Raji (cell line): ENCODE results near the gene ASPDH.

Experiments
- POLR2A ChIP-seq: IDR thresholded peaks from 2 replicates; pipeline ENCODE4 v1.6.1; 2011; ENCODE audit warnings: low read depth, low read length, control low read depth; ENCODE audit not compliant: insufficient read depth

The ASPDH gene

GRCh38 chr19:50551034-50551714, 37.5 kb upstream of the ASPDH start:
- no peak for TF ChIP-seq POLR2A

DNA sequence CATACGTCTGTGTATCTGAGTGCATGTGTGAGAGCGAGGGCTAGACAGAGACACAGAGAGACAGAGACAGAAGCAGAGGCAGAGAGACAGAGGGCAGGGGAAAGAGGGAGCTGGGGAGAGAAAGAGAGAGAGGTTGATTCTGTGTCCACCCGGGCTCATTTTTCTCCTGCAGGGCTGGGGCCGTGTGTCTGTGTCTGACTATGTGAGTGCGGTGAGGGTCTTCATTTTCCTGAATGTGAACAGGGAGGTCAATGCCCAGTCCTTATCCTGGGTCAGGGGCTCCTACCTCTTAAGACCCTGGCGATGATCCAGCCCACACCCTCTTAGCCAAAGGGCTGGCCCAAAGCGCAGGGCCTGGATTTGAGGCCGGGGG, 36.9 kb upstream of the ASPDH start:
- no peak for TF ChIP-seq POLR2A

DNA sequence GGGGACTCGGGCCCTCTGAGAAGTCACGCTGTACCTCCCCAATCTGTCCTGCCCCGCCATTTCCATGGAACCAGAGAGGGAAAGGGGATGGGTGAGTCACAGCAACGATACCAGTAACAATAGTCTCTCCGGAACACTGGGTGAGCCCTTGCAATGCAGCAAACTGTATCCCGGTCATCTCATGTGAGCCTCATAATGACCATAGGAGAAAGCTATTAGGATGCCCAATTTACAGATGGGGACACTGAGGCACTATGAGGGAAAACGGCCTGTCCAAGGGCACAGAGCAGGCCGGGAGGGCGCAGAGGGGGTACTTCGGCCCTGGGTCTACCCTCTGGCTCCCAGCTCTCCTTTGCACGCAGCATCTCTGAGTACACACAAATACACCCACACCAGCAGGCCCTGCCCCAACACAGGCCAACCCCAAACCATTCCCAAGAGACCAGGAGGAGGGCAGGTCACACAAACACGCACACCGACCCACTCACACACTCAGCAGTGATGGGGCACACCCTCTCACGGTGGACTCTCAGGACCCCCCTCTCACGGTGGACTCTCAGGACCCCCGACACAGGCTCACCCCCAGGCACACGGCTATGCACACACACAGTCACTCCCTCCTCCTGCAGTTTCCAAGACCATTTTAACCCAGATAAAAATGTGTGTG, 36.3 kb upstream of the ASPDH start:
- no peak for TF ChIP-seq POLR2A

DNA sequence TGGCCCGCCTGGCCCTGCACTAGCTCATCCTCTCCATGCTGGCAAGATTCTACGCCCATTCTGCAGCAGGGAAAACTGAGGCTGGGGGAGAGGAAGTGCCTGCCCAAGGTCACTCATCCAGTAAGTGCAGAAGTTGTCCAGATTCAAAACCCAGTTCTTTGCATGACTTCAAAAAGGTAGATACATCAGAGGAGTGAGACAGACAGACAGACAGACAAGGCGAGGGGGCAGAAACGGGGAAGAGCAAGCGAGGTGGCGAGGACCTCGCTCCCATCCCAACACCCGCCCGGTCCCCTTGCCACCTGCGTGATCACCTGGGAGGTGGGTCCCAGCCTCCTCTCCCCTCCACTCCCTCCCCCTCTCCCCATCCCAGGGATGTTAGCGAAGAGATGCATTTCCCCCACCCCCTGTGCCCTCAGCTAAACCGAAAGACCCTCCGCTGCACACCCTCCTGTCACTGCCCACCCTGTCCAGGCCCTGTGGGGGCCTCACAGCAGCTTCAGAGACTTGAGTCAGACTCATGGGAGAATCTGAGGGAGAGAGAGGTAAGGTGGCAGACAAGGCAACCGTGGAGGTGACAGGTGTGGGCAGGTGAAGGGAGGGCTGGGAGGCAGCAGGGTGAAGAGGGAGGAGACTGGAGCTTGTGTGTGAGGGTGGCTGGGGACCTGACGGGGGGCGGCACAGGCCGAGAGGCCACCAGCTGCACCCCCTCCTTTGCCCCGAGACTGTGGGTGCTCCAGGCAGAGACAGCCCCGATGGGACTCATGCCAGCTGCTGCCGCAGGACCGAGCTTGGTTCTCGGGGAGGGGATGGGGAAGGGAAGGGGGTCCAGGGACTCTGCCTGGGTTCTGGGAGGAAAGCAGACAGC, 35.6 kb upstream of the ASPDH start:
- no peak for TF ChIP-seq POLR2A

DNA sequence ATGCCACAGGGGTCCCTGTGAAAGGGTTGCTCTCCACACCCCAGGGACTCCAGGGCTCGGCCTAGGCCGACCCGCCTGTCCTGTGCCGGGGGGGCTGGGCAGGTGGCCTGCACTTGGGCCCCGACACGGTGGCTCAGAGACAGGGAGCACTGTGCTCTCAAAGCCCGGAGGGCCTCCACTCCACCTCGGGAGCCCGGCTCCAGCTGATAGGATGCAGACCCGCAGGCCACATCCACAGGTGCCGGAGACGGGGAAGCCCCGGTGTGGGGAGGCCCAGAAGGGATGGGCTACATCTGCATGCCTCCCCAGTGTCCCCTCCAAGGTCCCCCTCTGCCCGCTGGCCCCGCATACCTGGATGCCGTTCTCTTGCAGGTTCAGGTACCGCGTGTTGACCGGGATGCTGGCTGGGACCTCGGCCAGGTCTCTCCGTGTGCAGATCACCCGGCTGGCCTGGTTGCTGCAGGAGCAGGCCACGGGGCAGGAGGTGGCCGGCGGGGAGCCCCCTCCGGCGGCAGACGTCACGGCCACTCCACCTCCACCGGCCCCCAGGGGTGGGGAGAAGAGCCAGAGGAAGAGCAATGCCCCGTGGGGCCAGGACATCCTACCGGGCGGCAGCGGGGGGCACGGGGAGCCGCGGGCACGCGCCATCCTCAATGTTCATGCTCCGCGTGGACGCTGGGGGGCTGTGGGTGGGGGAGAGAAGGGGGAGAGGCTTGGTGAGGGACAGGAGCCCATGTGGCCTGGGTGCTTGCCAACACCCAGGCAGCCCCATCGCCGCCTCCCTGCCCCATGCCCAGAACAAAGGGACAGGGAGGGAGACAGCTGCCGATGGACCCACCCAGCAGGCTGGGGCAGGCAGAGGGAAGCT, 34.7 kb upstream of the ASPDH start:
- TF ChIP-seq POLR2A = no peak

DNA sequence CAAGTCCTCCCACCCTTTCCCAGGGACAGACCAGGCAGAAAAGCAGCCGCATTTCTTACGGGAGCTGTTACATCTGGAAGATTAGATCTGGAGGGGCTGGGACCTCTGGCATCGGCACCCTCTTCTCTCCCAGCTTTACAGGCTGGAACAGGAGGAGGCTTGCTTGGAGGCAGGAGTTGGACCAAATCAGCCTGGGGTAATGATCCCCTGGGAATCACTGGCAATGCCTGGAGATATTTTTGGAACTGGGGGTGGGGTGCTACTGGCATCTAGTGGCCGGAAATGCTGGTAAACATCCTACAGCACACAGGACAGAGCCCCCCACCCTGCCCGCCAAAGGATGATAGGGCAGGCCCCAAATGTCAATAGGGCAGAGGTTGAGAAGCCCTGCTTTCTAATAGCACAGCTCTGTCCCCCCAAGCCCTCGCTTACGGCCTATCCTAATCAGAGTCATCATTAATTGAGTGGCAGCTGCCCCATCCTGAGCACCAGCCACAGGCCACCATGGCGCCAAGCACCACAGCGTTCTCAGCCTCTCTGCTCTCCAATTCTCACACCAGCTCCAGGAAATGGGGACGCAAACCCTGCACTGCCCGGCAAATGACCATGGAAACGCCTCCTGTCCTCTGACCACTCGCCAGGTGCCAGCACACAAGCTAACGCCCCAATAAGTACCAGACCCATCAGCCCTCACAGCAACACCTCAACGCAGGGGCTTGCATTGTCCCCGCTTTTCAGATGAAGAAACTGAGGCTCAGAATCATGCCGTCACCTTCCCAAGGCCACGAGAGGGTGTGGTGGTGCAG, 33.9 kb upstream of the ASPDH start:
- no peak for TF ChIP-seq POLR2A

DNA sequence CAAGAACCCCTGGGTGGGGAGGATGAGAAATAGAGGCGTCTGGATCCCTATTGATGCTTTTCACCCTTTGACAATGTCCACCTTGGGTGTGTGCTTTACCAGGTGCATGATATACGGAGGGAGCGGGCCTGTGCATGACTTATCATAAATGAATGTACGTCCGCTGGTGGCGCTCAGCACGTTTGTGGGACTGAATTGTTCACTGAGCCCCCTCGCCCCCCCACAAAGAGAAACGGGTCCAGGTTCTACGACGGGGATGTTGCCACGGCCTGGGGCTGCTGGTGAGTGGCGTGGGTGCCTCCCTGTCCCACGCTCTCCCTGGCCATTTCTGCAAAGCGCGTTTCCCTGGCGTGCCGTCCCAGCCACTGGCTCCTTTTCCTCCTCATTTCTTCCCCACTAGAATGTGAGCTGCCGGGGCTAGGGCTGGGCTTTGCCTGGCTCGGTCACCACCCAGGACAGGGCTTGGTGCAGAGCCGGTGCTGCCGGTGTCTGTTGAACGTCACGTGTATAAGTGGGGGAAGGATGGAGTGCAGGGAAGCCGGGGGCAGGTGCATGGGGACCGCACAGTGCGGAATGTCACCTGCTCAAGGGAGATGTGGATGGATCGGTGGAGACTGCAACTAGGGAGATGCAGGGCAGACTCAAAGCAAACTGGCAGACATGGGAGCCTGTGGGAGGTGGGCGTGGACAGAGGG, 33.0 kb upstream of the ASPDH start:
- no peak for TF ChIP-seq POLR2A

GRCh38 chr19:50542943-50543342, 29.2 kb upstream of the ASPDH start:
- no peak for TF ChIP-seq POLR2A

- no peak for TF ChIP-seq POLR2A
These were observed 24.1 kb upstream of the ASPDH start for GRCh38 chr19:50537769-50538230.

DNA sequence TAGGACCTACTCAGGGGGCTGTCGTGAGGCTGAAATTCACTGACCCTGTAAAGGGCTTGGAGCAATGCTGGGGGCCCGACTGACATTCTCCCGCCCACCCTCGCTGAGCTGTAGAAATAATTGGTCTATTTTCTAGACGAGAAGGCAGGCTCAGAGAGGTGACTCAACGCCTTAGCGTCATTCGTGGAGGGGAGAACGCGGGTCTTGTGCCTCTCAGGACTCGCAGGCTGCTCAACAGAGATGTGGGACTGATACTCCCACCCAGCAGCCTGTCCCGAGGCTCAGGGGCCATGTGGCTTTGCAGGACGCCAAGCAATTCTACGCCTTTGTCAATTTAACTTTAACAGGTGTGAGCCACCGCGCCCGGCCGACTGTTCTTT, 23.6 kb upstream of the ASPDH start:
- no peak for TF ChIP-seq POLR2A

DNA sequence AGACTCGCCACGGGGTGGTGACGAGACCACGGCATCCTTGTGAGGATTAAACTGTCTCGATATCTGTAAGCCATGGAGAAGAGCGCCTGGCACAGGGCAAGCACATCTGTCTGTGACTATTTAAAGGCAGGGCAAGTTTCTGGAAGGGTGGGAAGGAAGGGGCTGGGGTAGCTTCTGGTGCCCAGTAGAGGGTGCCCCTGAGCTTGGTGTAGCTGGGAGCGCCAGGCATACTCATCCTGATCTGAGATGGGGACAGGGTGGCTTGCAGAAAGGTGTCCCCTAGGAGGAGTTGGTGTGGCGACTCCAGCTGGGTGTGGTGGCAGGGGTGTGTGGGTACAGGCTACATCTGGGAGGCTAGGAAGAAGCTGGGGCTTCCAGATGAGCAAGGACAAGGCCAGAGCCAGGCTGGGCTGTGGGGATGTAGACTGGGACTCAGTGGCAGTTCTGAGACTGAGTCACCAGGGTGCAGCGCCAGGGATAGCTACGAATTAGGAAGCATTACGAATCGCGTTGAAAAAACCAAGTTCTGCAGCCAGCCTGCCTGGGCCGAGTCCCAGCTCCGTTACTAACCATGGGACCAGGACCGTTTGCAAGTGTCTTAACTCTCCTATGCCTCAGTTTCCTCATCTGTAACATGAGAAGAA, 23.1 kb upstream of the ASPDH start:
- no peak for TF ChIP-seq POLR2A

DNA sequence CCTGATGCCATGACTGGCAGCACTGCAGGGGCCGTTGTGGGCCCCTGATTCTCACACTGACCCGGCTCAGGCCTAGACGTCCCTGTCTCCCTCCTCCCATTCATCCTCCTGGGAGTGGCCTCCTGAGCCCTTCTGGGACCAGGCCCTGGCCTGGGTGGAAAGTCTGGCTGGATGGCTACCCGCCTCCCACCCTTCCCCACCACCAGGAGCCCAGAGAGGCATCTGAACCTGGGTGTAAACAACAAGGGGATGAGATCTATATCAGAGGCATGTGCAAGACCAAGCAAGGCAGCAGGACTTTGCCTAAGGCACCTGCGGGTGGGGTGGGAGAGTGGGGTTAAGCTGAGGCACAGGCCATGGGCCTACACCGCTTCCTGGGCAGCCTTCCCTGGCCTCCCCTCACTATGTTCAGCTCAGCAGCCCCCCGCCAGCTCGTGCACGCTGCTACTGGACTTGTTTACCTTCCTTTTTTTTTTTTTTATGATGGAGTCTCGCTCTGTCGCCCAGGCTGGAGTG, 22.0 kb upstream of the ASPDH start:
- no peak for TF ChIP-seq POLR2A

DNA sequence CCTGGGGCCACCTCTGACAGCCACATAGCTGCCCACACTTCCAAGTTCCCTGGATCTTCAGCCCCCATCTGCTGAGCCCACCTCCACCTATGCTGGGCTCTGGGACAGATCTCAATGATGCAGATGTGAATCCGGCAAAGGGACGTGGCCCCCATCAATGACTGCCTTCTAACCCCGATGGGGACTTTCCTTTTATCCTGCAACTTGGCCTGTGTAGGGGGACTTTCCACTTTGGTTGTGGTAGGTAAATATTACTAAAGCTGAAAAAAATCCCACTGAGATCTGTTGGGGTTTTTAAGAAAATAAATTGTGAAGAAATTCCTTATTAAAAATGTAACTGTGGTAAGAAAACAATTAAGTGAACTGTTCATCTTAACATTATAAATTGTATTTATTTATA, 20.8 kb upstream of the ASPDH start:
- TF ChIP-seq POLR2A = no peak
